HEK293T (cell line): ENCODE measurements around the gene PARM1.

Source experiments
- FOXA1 ChIP-seq: fragments of 450-650 bp; IDR thresholded peaks from 2 replicates; pipeline ENCODE4 v1.6.1; 2016; ENCODE audit warnings: mild to moderate bottlenecking
- FOXK2 ChIP-seq: fragments of 450-650 bp; IDR thresholded peaks from 2 replicates; pipeline ENCODE4 v1.6.1; 2016; ENCODE audit warnings: mild to moderate bottlenecking
- FOXM1 ChIP-seq: fragments of 450-650 bp; IDR thresholded peaks from 2 replicates; pipeline ENCODE4 v1.6.1; 2017; ENCODE audit warnings: mild to moderate bottlenecking, borderline replicate concordance
- HDGF ChIP-seq: fragments of 450-650 bp; IDR thresholded peaks from 2 replicates; pipeline ENCODE4 v1.6.1; 2017; ENCODE audit warnings: antibody characterized with exemption, borderline replicate concordance
- L3MBTL2 ChIP-seq: fragments of 450-650 bp; conservative IDR thresholded peaks from 2 replicates; pipeline ENCODE4 v1.6.1; 2016; ENCODE audit warnings: mild to moderate bottlenecking
- LEF1 ChIP-seq: fragments of 450-650 bp; IDR thresholded peaks from 2 replicates; pipeline ENCODE4 v1.6.1; 2017; ENCODE audit warnings: mild to moderate bottlenecking, borderline replicate concordance
- SP1 ChIP-seq: fragments of 450-650 bp; IDR thresholded peaks from 2 replicates; pipeline ENCODE4 v1.6.1; 2017
- SUZ12 ChIP-seq: fragments of 450-650 bp; IDR thresholded peaks from 2 replicates; pipeline ENCODE4 v1.6.1; 2016; ENCODE audit warnings: mild to moderate bottlenecking
- ZNF384 ChIP-seq: fragments of 450-650 bp; IDR thresholded peaks from 2 replicates; pipeline ENCODE4 v1.6.1; 2016
- TF ChIP-seq, protein P1 (sequence below): fragments of 450-650 bp; IDR thresholded peaks from 2 replicates; pipeline ENCODE4 v1.6.1; 2016

DNA sequence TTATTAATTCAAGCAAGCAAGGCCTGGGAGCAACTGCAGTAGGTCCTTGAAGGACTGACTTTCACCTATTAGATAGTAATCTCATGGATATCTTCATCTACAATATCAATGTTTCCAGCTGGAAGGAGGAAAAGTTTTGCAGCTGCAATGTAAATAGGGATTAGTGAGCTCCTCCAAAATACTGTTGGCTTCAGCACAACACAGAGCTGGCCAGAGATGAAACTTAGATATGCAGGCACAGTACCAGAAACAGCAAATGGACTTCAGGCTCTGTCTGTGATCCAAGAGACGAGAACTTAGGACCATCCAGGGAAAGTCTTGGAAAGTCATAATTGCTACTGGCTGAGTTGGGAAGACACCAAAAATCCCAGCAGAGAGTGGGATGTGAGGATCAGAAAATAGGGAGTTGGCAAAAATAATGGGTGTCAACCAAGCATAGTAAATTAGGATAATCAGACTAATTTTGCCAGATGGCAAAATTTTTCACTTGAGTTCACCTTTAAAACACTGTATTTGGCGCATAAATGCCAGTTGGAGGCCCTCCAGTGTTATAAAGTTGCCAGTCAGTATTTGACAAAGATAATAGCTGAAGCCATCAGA is 57.5 kb downstream of the PARM1 start:
- TF ChIP-seq, protein P1, sequence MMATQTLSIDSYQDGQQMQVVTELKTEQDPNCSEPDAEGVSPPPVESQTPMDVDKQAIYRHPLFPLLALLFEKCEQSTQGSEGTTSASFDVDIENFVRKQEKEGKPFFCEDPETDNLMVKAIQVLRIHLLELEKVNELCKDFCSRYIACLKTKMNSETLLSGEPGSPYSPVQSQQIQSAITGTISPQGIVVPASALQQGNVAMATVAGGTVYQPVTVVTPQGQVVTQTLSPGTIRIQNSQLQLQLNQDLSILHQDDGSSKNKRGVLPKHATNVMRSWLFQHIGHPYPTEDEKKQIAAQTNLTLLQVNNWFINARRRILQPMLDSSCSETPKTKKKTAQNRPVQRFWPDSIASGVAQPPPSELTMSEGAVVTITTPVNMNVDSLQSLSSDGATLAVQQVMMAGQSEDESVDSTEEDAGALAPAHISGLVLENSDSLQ: no peak
- TF ChIP-seq FOXM1: no peak
- no peak for TF ChIP-seq L3MBTL2
- TF ChIP-seq SP1: no peak
- TF ChIP-seq SUZ12: no peak
- TF ChIP-seq ZNF384: no peak
- TF ChIP-seq FOXA1: no peak
- no peak for TF ChIP-seq HDGF
- no peak for TF ChIP-seq FOXK2
- no peak for TF ChIP-seq LEF1
